ACC112 (cell line): ENCODE results near the gene YWHAG.

ENCODE experiments used
- H2AFZ ChIP-seq: fragments of 200-600 bp; sonication (generic); one replicate; pipeline ENCODE4 v1.6.0; 2017; ENCODE audit warnings: antibody characterized with exemption, low read length; ENCODE audit not compliant: unreplicated experiment
- H3K27ac ChIP-seq: fragments of 200-600 bp; sonication (generic); 2 replicates; pipeline ENCODE4 v1.5.1; 2014; ENCODE audit warnings: low read depth, mild to moderate bottlenecking, antibody characterized with exemption, low read length, moderate library complexity
- H3K27me3 ChIP-seq: fragments of 200-600 bp; sonication (generic); 2 replicates; pipeline ENCODE4 v1.6.1; 2014; ENCODE audit warnings: mild to moderate bottlenecking, antibody characterized with exemption, low read length, moderate library complexity, mixed read lengths; ENCODE audit not compliant: insufficient read depth
- H3K36me3 ChIP-seq: fragments of 200-600 bp; sonication (generic); 2 replicates; pipeline ENCODE4 v1.6.1; 2016; ENCODE audit warnings: mild to moderate bottlenecking, antibody characterized with exemption, low read length, moderate library complexity, mixed read lengths; ENCODE audit not compliant: insufficient read depth
- H3K4me1 ChIP-seq: fragments of 200-600 bp; sonication (generic); one replicate; pipeline ENCODE4 v1.6.1; 2016; ENCODE audit warnings: low read length, mixed read lengths; ENCODE audit not compliant: insufficient read depth, unreplicated experiment, control insufficient read depth
- H3K4me3 ChIP-seq: fragments of 200-600 bp; sonication (generic); 2 replicates; pipeline ENCODE4 v1.5.1; 2014; ENCODE audit warnings: mild to moderate bottlenecking, low read depth, low read length
- H3K79me2 ChIP-seq: fragments of 200-600 bp; sonication (generic); one replicate; pipeline ENCODE4 v1.6.0; 2016; ENCODE audit warnings: low read length; ENCODE audit not compliant: control insufficient read depth, unreplicated experiment, insufficient read depth

The YWHAG gene

GRCh38 chr7:76358011-76358480 lies 745 bp downstream of the YWHAG start:
- peaks cover 32% of the 10 kb centered on the region for H3K4me1 ChIP-seq

DNA sequence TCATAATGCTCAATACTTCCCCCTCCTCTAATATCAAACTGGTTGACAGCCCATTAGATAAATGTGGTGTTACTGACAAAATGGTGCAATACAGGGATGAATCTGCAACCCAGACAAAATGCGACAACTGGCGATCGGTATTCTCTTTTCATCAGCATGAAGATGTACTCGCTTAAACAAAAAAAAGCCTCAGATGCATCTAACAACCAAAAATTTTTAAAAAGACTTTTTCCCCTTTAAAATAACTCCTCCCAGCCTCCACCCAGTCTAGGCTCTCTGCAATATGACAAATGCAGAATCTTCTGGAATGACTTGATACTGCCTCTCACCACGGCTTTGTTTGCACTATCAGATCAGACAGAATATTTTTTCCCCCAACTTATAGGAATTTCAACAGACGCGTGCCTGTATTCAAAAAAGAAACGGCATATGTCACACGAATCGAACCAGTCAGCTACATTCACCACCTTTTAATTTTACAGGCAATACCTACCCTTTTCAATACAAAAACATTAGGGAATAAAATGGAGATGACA lies 1.2 kb downstream of the YWHAG start:
- Histone ChIP-seq H3K4me3 (peak overlapping the region; percentile 97), H3K4me1 (peaks cover 35% of the 10 kb centered on the region), H2AFZ (no peak overlapping the region), H3K27me3 (no peaks in the 10 kb centered on the region), H3K27ac (peak overlapping the region; percentile 90), H3K36me3 (peaks cover 36% of the 10 kb centered on the region), H3K79me2 (peaks cover 61% of the 10 kb centered on the region)

More at GRCh38 chr7:76358011-76358480, 745 bp downstream of the YWHAG start:
- H3K27ac ChIP-seq = peak overlapping the region; percentile 90
- H3K36me3 ChIP-seq = peaks cover 36% of the 10 kb centered on the region
- H3K4me3 ChIP-seq = peak overlapping the region; percentile 97
- no peaks in the 10 kb centered on the region for H3K27me3 ChIP-seq
- H2AFZ ChIP-seq = peak overlapping the region; percentile 50
- H3K79me2 ChIP-seq = peaks cover 56% of the 10 kb centered on the region

DNA sequence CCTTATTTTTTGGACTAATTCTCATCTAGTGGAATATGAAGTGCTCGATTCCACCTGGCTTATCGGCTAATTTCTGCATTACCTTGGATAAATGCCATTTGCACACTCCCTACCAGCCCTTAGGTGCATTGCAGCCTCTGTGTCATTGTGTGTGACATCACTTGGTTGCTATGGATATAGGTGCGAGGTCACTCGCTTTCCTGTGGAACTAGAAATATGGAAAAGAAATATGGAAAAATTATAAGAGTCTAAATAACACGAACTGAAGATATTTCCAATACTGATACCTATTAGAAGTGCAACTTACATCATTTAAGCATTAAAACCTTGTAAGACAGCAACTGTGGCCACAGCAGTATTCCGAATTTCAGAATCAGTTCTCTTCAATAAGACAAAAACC lies 2.0 kb downstream of the YWHAG start:
- peak overlapping the region; percentile 90 for H3K27ac ChIP-seq

DNA sequence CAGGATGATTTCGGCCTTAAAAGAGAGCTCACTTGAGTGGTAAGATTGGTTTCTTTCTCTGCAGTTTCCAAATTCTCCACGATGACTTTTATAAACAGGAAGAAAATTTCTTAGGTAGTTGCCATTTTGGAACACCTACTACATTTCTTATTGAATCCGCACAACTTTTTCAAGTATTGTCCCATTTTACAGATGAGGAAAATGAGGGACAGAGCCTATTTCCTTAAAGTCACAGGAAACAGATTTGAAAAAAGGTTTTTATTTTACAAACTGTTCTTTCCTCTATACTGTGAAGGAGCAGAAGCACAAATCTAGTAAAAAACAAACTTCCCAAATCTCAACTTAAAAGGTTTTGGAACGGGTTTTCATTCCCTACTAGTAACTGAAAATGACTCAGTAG lies 2.7 kb downstream of the YWHAG start:
- Histone ChIP-seq H3K36me3 (peaks cover 36% of the 10 kb centered on the region), H3K27me3 (no peaks in the 10 kb centered on the region)

More for the DNA sequence above, 2.0 kb downstream of the YWHAG start:
- peaks cover 68% of the 10 kb centered on the region for H3K79me2 ChIP-seq
- no peak overlapping the region for H2AFZ ChIP-seq
- H3K36me3 ChIP-seq = peaks cover 36% of the 10 kb centered on the region
- peaks cover 41% of the 10 kb centered on the region for H3K4me1 ChIP-seq
- H3K4me3 ChIP-seq = peak overlapping the region; percentile 97
- no peaks in the 10 kb centered on the region for H3K27me3 ChIP-seq

GRCh38 chr7:76354981-76355730 lies 3.6 kb downstream of the YWHAG start:
- peak overlapping the region; percentile 97 for H3K4me3 ChIP-seq

More for the DNA sequence above, 2.7 kb downstream of the YWHAG start:
- H3K4me3 ChIP-seq = peak overlapping the region; percentile 97
- H3K27ac ChIP-seq = peak overlapping the region; percentile 90; the same call in 1 of the 2 replicates
- peaks cover 42% of the 10 kb centered on the region for H3K4me1 ChIP-seq
- peaks cover 75% of the 10 kb centered on the region for H3K79me2 ChIP-seq
- H2AFZ ChIP-seq = no peak overlapping the region

DNA sequence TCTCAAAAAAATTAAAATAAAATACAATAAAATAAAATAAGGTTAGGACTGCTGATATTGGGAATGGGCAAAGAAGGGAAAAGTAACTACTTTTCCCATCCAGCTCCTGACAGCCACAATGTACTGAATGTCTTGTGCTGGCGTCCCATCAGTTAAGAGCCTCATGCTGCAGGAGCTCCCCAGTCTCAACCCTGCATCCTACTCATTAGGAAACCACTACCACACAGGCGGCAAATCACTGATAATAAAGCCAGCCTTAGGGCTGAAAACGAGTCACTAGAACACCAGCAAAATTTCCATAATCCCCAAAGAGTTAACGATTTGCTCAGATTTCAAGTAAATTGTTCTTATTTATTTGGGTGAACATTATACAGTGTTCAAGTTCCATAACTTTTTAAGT lies 4.3 kb downstream of the YWHAG start:
- no peak overlapping the region for H3K27ac ChIP-seq
- peaks cover 46% of the 10 kb centered on the region for H3K36me3 ChIP-seq
- H2AFZ ChIP-seq = no peak overlapping the region
- H3K4me3 ChIP-seq = 0 out of 2 replicates have a peak overlapping the region, but pooled peaks have one; percentile 97
- H3K27me3 ChIP-seq = no peaks in the 10 kb centered on the region
- peaks cover 50% of the 10 kb centered on the region for H3K4me1 ChIP-seq
- H3K79me2 ChIP-seq = peaks cover 91% of the 10 kb centered on the region

More at GRCh38 chr7:76354981-76355730, 3.6 kb downstream of the YWHAG start:
- peaks cover 40% of the 10 kb centered on the region for H3K36me3 ChIP-seq
- H3K27me3 ChIP-seq = no peaks in the 10 kb centered on the region
- no peak overlapping the region for H2AFZ ChIP-seq
- peaks cover 85% of the 10 kb centered on the region for H3K79me2 ChIP-seq
- H3K27ac ChIP-seq = no peak overlapping the region
- peaks cover 50% of the 10 kb centered on the region for H3K4me1 ChIP-seq

GRCh38 chr7:76353744-76354143 lies 5.0 kb downstream of the YWHAG start:
- peaks cover 98% of the 10 kb centered on the region for H3K79me2 ChIP-seq
- H3K27ac ChIP-seq = no peak overlapping the region
- H3K4me1 ChIP-seq = peaks cover 55% of the 10 kb centered on the region
- H3K36me3 ChIP-seq = peaks cover 49% of the 10 kb centered on the region
- no peak overlapping the region for H2AFZ ChIP-seq
- no peak overlapping the region for H3K4me3 ChIP-seq
- no peaks in the 10 kb centered on the region for H3K27me3 ChIP-seq

GRCh38 chr7:76352193-76352592 lies 6.6 kb downstream of the YWHAG start:
- Histone ChIP-seq H3K27ac (no peak overlapping the region), H2AFZ (no peak overlapping the region), H3K27me3 (no peaks in the 10 kb centered on the region), H3K79me2 (peaks cover 98% of the 10 kb centered on the region), H3K4me3 (no peak overlapping the region), H3K4me1 (peaks cover 62% of the 10 kb centered on the region), H3K36me3 (peaks cover 51% of the 10 kb centered on the region)

GRCh38 chr7:76351372-76351771 lies 7.4 kb downstream of the YWHAG start:
- peaks cover 98% of the 10 kb centered on the region for H3K79me2 ChIP-seq
- H3K4me1 ChIP-seq = peaks cover 62% of the 10 kb centered on the region
- H3K4me3 ChIP-seq = no peak overlapping the region
- H3K36me3 ChIP-seq = peaks cover 51% of the 10 kb centered on the region
- no peak overlapping the region for H3K27ac ChIP-seq
- H3K27me3 ChIP-seq = no peaks in the 10 kb centered on the region
- no peak overlapping the region for H2AFZ ChIP-seq

DNA sequence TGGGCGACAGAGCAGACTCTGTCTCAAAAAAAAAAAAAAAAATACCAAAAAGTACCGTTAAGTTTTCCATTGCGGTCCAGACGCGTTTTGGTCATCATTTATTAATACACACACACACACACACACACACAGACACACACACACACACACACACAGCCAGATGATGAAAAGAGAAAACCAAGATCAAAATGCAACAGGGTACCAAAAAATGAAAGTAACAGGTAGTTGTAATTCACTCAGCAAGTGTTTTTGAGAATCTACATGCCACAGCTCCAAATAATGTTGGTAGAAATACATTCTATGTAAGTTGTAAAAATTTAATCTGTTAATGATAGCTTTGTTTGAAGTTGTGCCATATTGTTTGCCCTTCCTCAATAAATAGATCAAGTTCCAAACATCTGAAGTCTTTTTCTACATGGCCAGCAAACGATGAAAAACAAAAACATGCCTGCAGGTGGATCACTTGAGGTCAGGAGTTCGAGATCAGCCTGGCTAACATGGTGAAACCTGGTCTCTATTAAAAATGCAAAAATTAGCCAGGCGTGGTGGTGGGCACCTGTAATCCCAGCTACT lies 9.4 kb downstream of the YWHAG start:
- H3K79me2 ChIP-seq = peaks cover 96% of the 10 kb centered on the region
- H3K27ac ChIP-seq = no peak overlapping the region
- H2AFZ ChIP-seq = no peak overlapping the region
- H3K4me3 ChIP-seq = no peak overlapping the region
- peaks cover 48% of the 10 kb centered on the region for H3K36me3 ChIP-seq
- H3K4me1 ChIP-seq = peaks cover 52% of the 10 kb centered on the region
- H3K27me3 ChIP-seq = no peaks in the 10 kb centered on the region
